Measurements from ENCODE around the gene SBK1.

Gene SBK1

GRCh38 chr16:28259091-28259780, 33.1 kb upstream of the SBK1 start:
- H3K4me3 ChIP-seq (ENCODE audit: low read depth, low read length) = no peak overlapping the region
- DNase-seq (ENCODE audit: low read depth) = no peak

DNA sequence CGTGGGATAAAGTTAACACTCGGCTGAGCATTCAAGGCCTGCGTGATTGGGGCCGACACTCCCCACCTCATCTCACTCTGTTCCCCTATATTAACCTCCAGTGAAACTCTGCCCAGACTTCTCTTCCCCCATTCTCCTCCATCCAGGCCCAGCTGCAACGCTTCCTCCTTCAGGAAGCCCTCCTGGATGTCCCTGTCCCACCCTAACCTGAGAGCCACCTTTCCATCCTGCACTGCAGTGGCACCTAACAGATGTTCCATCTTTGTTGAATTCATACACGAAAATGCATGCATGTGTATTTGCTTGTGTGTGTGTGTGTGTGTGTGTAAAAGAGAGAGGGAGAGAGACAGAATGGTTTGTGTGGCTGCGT, 32.6 kb upstream of the SBK1 start:
- TF ChIP-seq, protein P1, sequence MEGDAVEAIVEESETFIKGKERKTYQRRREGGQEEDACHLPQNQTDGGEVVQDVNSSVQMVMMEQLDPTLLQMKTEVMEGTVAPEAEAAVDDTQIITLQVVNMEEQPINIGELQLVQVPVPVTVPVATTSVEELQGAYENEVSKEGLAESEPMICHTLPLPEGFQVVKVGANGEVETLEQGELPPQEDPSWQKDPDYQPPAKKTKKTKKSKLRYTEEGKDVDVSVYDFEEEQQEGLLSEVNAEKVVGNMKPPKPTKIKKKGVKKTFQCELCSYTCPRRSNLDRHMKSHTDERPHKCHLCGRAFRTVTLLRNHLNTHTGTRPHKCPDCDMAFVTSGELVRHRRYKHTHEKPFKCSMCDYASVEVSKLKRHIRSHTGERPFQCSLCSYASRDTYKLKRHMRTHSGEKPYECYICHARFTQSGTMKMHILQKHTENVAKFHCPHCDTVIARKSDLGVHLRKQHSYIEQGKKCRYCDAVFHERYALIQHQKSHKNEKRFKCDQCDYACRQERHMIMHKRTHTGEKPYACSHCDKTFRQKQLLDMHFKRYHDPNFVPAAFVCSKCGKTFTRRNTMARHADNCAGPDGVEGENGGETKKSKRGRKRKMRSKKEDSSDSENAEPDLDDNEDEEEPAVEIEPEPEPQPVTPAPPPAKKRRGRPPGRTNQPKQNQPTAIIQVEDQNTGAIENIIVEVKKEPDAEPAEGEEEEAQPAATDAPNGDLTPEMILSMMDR (IDR thresholded peaks at IDR 0.05; ENCODE audit: insufficient read depth, low read depth, low read length, missing control alignments) = no peak
- no peak overlapping the region for H3K4me3 ChIP-seq (ENCODE audit: low read depth, low read length)

More at GRCh38 chr16:28259091-28259780, 33.1 kb upstream of the SBK1 start:
- TF ChIP-seq, protein P1 (IDR thresholded peaks at IDR 0.05; ENCODE audit: insufficient read depth, low read depth, low read length, missing control alignments) = no peak

DNA sequence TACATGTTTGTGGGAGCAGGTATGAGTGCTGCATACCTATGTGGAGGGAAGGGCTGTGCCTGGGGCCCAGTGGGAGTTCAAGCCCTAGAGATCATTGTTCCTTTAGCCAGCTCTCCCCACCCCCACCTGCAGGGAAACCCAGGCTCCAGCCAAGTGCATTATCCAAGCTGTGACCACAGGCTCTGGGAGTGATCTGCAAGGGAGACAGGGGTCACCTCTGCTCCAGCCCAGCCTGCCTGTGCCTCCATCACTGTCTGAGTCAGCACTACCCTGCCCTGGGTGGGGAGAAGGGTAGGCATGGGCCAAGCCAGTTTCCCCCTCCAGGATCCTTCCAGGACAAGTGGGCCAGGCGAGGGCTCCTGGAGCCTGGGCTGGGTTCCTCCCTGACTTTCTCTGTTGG, 32.1 kb upstream of the SBK1 start:
- TF ChIP-seq, protein P1 (IDR thresholded peaks at IDR 0.05; ENCODE audit: insufficient read depth, low read depth, low read length, missing control alignments) = no peak
- H3K4me3 ChIP-seq (ENCODE audit: low read depth, low read length) = no peak overlapping the region
- no peak for DNase-seq (ENCODE audit: low read depth)

More for the DNA sequence above, 32.6 kb upstream of the SBK1 start:
- DNase-seq (ENCODE audit: low read depth) = no peak

DNA sequence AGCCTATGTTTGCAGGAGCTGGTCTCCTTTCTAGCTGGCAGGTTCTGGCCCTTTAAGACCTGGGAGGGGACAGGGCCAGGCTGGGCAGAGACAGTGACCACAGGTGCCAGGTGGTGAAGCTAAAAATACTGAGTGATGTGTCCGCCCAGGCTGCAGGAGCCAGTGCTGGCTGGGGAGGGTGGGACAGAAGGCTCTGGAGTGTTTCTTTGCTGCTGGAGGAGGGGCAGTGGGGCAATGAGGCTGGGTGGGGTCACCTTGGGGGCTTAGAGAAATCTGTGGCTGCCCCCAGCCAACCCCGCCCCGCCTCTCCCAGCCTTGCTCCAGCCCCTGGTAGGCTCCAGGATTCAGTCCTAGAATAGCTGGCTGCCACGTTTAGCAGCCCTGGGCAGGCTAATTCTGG, 30.4 kb upstream of the SBK1 start:
- TF ChIP-seq, protein P1 (IDR thresholded peaks at IDR 0.05; ENCODE audit: insufficient read depth, low read depth, low read length, missing control alignments) = no peak
- DNase-seq (ENCODE audit: low read depth) = no peak
- H3K4me3 ChIP-seq (ENCODE audit: low read depth, low read length) = no peak overlapping the region

DNA sequence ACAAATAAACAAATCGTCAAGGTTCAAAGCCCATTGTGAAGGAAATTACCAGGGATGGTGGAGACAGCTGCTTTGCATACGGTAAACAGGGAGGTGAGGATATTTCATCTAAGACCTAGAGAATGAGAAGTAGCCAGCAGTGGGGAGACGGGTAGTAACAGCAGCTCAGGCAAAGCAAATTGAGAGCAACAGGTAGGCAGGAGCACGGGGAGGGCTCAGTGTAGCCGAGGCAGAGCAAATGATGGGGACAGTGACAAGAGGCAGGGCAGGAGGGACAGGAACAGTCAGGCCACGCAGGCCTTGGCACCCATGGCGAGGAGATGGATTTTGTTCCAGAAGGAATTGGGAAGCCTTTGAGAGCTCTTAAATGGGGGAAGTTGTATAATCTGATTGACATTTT, 29.0 kb upstream of the SBK1 start:
- no peak for DNase-seq (ENCODE audit: low read depth)
- TF ChIP-seq, protein P1 (IDR thresholded peaks at IDR 0.05; ENCODE audit: insufficient read depth, low read depth, low read length, missing control alignments) = no peak
- H3K4me3 ChIP-seq (ENCODE audit: low read depth, low read length) = no peak overlapping the region

- TF ChIP-seq, protein P1 (IDR thresholded peaks at IDR 0.05; ENCODE audit: insufficient read depth, low read depth, low read length, missing control alignments) = no peak
- no peak for DNase-seq (ENCODE audit: low read depth)
- H3K4me3 ChIP-seq (ENCODE audit: low read depth, low read length) = no peak overlapping the region
Measured at GRCh38 chr16:28264656-28265055, 27.7 kb upstream of the SBK1 start.

DNA sequence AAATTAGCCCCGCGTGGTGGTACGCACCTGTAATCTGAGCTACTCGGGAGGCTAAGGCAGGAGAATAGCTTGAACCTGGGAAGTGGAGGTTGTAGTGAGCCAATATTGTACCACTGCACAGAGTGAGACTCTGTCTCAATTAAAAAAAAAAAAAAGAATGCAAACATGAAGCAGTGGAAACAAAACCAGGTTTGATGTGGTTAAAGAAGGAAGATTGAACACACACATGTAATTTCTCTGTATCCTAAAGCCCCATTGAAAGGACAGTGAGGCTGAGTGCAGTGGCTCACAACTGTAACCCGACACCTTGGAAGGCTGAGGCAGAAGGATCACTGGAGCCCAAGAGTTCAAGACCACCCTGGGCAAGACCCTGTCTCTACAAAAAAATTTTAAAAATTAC, 26.5 kb upstream of the SBK1 start:
- TF ChIP-seq, protein P1 (IDR thresholded peaks at IDR 0.05; ENCODE audit: insufficient read depth, low read depth, low read length, missing control alignments) = no peak
- no peak overlapping the region for H3K4me3 ChIP-seq (ENCODE audit: low read depth, low read length)
- no peak for DNase-seq (ENCODE audit: low read depth)
